GM19324 (cell line): ENCODE results near the gene ABTB2.

ENCODE experiments used
- ATAC-seq: cut with Tn5 transposase; IDR thresholded peaks from one replicate; pipeline ENCODE4 v1.9.1; 2021; ENCODE audit warnings: mild to moderate bottlenecking, moderate library complexity; ENCODE audit not compliant: unreplicated experiment, low FRiP score

Gene ABTB2

GRCh38 chr11:34139346-34139745, 218.5 kb downstream of the ABTB2 start:
- ATAC-seq, result no peak

GRCh38 chr11:34136420-34136819, 221.4 kb downstream of the ABTB2 start:
- no peak for ATAC-seq

GRCh38 chr11:34135439-34135838, 222.4 kb downstream of the ABTB2 start:
- no peak for ATAC-seq

- ATAC-seq, result no peak
Measured at GRCh38 chr11:34134765-34135164, 223.0 kb downstream of the ABTB2 start.

- ATAC-seq, result no peak
Measured at GRCh38 chr11:34132261-34132965, 225.4 kb downstream of the ABTB2 start.

GRCh38 chr11:34128824-34129223, 229.0 kb downstream of the ABTB2 start:
- ATAC-seq, result no peak

GRCh38 chr11:34126959-34127848, 230.6 kb downstream of the ABTB2 start:
- ATAC-seq, result no peak

GRCh38 chr11:34124885-34125668, 232.7 kb downstream of the ABTB2 start:
- ATAC-seq, result no peak

GRCh38 chr11:34120651-34121050, 237.2 kb downstream of the ABTB2 start:
- no peak for ATAC-seq

GRCh38 chr11:34114471-34114870, 243.3 kb downstream of the ABTB2 start:
- ATAC-seq, result no peak

GRCh38 chr11:34114014-34114413, 243.8 kb downstream of the ABTB2 start:
- no peak for ATAC-seq

- no peak for ATAC-seq
Measured at GRCh38 chr11:34111722-34112270, 246.0 kb downstream of the ABTB2 start.

- ATAC-seq, result no peak
Measured at GRCh38 chr11:34105957-34106504, 251.8 kb downstream of the ABTB2 start.

GRCh38 chr11:34105079-34105956, 252.5 kb downstream of the ABTB2 start, which contains the start of gene NAT10:
TSS of gene NAT10 (plus strand) at chr11:34105629. CDS start at chr11:34108226, 2,597 bp downstream.
- peak; percentile 97 for ATAC-seq

- no peak for ATAC-seq
Measured at GRCh38 chr11:34104680-34105078, 253.1 kb downstream of the ABTB2 start.
